HFFc6 (cell line): Measurements from ENCODE around the gene ELOVL2. TPM values are rescaled to one million over a fixed set of nuclear protein-coding genes. Genes with fewer than 3 reads are reported as not detected.

Experiments
- DNase-seq: peaks from one replicate; pipeline ENCODE4 v3.0.0-alpha.2; 2018
- H3K27ac Mint-ChIP-seq: 2 replicates; pipeline ENCODE4 v1.8.0; 2020; ENCODE audit warnings: mild to moderate bottlenecking, mixed read lengths
- H3K27me3 Mint-ChIP-seq: 2 replicates; pipeline ENCODE4 v1.8.0; 2021; ENCODE audit warnings: mild to moderate bottlenecking, moderate library complexity, mixed read lengths; ENCODE audit not compliant: insufficient read depth
- H3K36me3 Mint-ChIP-seq: 2 replicates; pipeline ENCODE4 v1.8.0; 2021; ENCODE audit warnings: low read depth, mixed read lengths
- H3K4me1 Mint-ChIP-seq: 2 replicates; pipeline ENCODE4 v1.8.0; 2020; ENCODE audit warnings: low read depth, mixed read lengths
- H3K4me3 Mint-ChIP-seq: 2 replicates; pipeline ENCODE4 v1.8.0; 2020; ENCODE audit warnings: mild to moderate bottlenecking, moderate library complexity, mixed read lengths
- H3K9me3 Mint-ChIP-seq: 2 replicates; pipeline ENCODE4 v1.8.0; 2020; ENCODE audit warnings: mild to moderate bottlenecking, mixed read lengths
- CTCF ChIP-seq: fragments of 200-600 bp; sonication (generic); IDR thresholded peaks from 2 replicates; pipeline ENCODE4 v1.5.0; 2021; ENCODE audit warnings: antibody characterized with exemption, mild to moderate bottlenecking
- total RNA-seq, 6 experiments: library from RNA; stranded (reverse); fragmentation: NEBNext Ultra II Directional; extraction: Animal tissue kit (Norgen Biotek cat#: 25700); gene quantifications; 2 replicates in 1 of 6; 3 replicates in 5 of 6; pipeline ENCODE4 v1.2.3, GENCODE V29; 2021

Gene ELOVL2
- total RNA-seq, 6 experiments from 2014 or later: 0.05 to 0.09 (median 0.05) TPM; not detected in 3

- H3K36me3 Mint-ChIP-seq: no peaks in the 10 kb centered on the region
- no peak overlapping the region for H3K27ac Mint-ChIP-seq
- no peak overlapping the region for H3K4me3 Mint-ChIP-seq
- H3K27me3 Mint-ChIP-seq: peaks cover 19% of the 10 kb centered on the region
- no peaks in the 10 kb centered on the region for H3K9me3 Mint-ChIP-seq
- no peak for DNase-seq
- no peaks in the 10 kb centered on the region for H3K4me1 Mint-ChIP-seq
- TF ChIP-seq CTCF: no peak
Observed at GRCh38 chr6:11023032-11023431, 21.1 kb downstream of the ELOVL2 start.

- no peaks in the 10 kb centered on the region for H3K4me1 Mint-ChIP-seq
- no peaks in the 10 kb centered on the region for H3K36me3 Mint-ChIP-seq
- no peak overlapping the region for H3K4me3 Mint-ChIP-seq
- no peak for DNase-seq
- peaks cover 15% of the 10 kb centered on the region for H3K27me3 Mint-ChIP-seq
- no peaks in the 10 kb centered on the region for H3K9me3 Mint-ChIP-seq
- H3K27ac Mint-ChIP-seq: no peak overlapping the region
- no peak for TF ChIP-seq CTCF
Observed at GRCh38 chr6:11021714-11022113, 22.4 kb downstream of the ELOVL2 start.

GRCh38 chr6:11021003-11021402 is 23.1 kb downstream of the ELOVL2 start:
- Mint-ChIP-seq H3K9me3 (no peaks in the 10 kb centered on the region), H3K27ac (no peak overlapping the region), H3K4me1 (no peaks in the 10 kb centered on the region), H3K36me3 (no peaks in the 10 kb centered on the region), H3K27me3 (peaks cover 15% of the 10 kb centered on the region), H3K4me3 (no peak overlapping the region)
- TF ChIP-seq CTCF: no peak
- no peak for DNase-seq

GRCh38 chr6:11018225-11018624 is 25.9 kb downstream of the ELOVL2 start:
- DNase-seq: no peak
- H3K36me3 Mint-ChIP-seq: no peaks in the 10 kb centered on the region
- H3K27me3 Mint-ChIP-seq: peaks cover 14% of the 10 kb centered on the region
- H3K4me1 Mint-ChIP-seq: no peaks in the 10 kb centered on the region
- H3K4me3 Mint-ChIP-seq: no peak overlapping the region
- no peaks in the 10 kb centered on the region for H3K9me3 Mint-ChIP-seq
- H3K27ac Mint-ChIP-seq: no peak overlapping the region
- TF ChIP-seq CTCF: no peak

- TF ChIP-seq CTCF: no peak
- no peak for DNase-seq
- H3K4me3 Mint-ChIP-seq: no peak overlapping the region
- H3K27ac Mint-ChIP-seq: no peak overlapping the region
- H3K36me3 Mint-ChIP-seq: no peaks in the 10 kb centered on the region
- H3K9me3 Mint-ChIP-seq: no peaks in the 10 kb centered on the region
- H3K4me1 Mint-ChIP-seq: no peaks in the 10 kb centered on the region
- H3K27me3 Mint-ChIP-seq: peaks cover 13% of the 10 kb centered on the region
Observed at GRCh38 chr6:11017090-11017489, 27.0 kb downstream of the ELOVL2 start.

- no peak overlapping the region for H3K27ac Mint-ChIP-seq
- no peaks in the 10 kb centered on the region for H3K9me3 Mint-ChIP-seq
- H3K27me3 Mint-ChIP-seq: peaks cover 10% of the 10 kb centered on the region
- H3K4me1 Mint-ChIP-seq: no peaks in the 10 kb centered on the region
- no peaks in the 10 kb centered on the region for H3K36me3 Mint-ChIP-seq
- H3K4me3 Mint-ChIP-seq: no peak overlapping the region
- TF ChIP-seq CTCF: no peak
- no peak for DNase-seq
Observed at GRCh38 chr6:11016452-11016851, 27.7 kb downstream of the ELOVL2 start.
